ENCODE data around the gene PAX8. TPM values are rescaled to one million over a fixed set of nuclear protein-coding genes. Genes with fewer than 3 reads are reported as not detected.

The PAX8 gene
- total RNA-seq, 1 experiment from 2014 or later = 2.4 TPM

DNA sequence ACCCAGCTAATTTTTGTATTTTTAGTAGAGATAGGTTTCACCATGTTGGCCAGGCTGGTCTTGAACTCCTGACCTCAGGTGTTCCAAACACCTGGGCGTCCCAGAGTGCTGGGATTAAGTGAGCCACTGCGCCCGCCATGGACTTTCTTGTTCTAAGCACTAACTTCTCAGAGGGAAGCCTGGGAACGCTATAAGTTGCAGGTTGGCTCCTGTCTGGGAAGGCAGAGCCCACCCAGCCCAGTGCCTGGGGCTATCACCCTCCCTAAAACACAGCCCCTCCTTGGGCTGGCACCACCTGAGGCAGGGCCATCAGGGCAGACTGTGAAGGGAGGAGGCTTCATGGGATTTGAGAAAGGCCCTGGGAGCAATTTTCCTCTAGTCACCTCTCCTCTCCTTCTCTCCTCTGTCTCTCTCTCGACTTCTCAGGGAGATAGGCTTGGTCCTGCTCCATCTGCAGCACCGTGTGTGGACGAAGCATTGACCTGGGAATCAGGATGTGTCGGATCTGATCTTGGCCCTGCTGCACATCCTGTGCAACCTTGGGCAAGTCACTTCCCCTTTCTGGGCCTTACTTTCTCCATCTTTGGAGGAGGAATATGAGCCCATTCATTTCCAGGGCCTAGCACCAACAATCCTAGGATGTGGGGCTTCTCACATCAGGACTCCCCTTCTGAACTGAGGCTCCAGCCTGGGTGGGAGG lies 94.0 kb downstream of the PAX8 start:
- POLR2A ChIA-PET = no interaction called here
- intact Hi-C loops (cut with micrococcal nuclease) = no loop called here
- CTCF ChIA-PET = interaction anchor here (0.6 to 2.3 kb wide), 3 partner anchors 15 to 104 kb away, joined by 3 to 15 read pairs (median 4); no protein-coding TSS in a partner anchor
- BruUV-seq (replicated peaks) = no TSS peak
- Mint-ChIP-seq H3K36me3 (ENCODE audit: insufficient read depth, unreplicated experiment) (peaks cover 6% of the 10 kb centered on the region), H3K4me1 (ENCODE audit: insufficient read depth, unreplicated experiment) (no peaks in the 10 kb centered on the region), H3K4me3 (ENCODE audit: unreplicated experiment) (no peak overlapping the region), H3K27me3 (ENCODE audit: insufficient read depth, unreplicated experiment) (no peaks in the 10 kb centered on the region), H3K27ac (ENCODE audit: low read depth, unreplicated experiment) (no peak overlapping the region), H3K9me3 (ENCODE audit: unreplicated experiment) (no peaks in the 10 kb centered on the region)
- TF ChIP-seq CTCF (IDR thresholded peaks at IDR 0.05; ENCODE audit: unreplicated experiment) = no peak
- no peak for DNase-seq (ENCODE audit: unreplicated experiment)

DNA sequence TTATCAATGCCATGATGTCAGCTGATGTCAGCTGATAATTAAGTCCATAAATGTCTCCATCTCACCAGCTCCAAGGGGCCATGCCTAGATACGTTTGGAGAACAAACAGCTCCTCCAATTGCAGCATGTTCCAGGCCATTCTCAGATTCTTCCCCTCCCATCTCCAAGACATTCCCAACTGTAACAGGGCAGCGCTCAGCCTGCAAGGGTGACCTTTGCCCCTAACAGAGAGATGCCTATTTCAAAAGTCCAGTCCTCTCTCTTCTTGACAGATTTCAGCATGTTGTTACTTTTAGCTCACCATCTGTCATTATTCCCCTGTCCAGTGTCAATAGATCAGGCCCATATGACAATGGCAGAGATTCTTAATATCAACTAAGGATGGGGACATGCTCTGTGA lies 95.0 kb downstream of the PAX8 start:
- Mint-ChIP-seq H3K4me3 (ENCODE audit: unreplicated experiment) (no peak overlapping the region), H3K9me3 (ENCODE audit: unreplicated experiment) (no peaks in the 10 kb centered on the region), H3K36me3 (ENCODE audit: insufficient read depth, unreplicated experiment) (peaks cover 6% of the 10 kb centered on the region), H3K27me3 (ENCODE audit: insufficient read depth, unreplicated experiment) (no peaks in the 10 kb centered on the region), H3K4me1 (ENCODE audit: insufficient read depth, unreplicated experiment) (no peaks in the 10 kb centered on the region), H3K27ac (ENCODE audit: low read depth, unreplicated experiment) (no peak overlapping the region)
- BruUV-seq (replicated peaks) = no TSS peak
- ChIA-PET CTCF (interaction anchor here (0.8 to 2.3 kb wide), 4 partner anchors 16 to 206 kb away, joined by 3 to 15 read pairs (median 6); no protein-coding TSS in a partner anchor), POLR2A (interaction anchor here (2.1 kb wide), 1 partner anchor 15 kb away, joined by 8 read pairs; no protein-coding TSS in a partner anchor)
- no peak for DNase-seq (ENCODE audit: unreplicated experiment)
- no peak for TF ChIP-seq CTCF (IDR thresholded peaks at IDR 0.05; ENCODE audit: unreplicated experiment)
- intact Hi-C loops (cut with micrococcal nuclease) = no loop called here

DNA sequence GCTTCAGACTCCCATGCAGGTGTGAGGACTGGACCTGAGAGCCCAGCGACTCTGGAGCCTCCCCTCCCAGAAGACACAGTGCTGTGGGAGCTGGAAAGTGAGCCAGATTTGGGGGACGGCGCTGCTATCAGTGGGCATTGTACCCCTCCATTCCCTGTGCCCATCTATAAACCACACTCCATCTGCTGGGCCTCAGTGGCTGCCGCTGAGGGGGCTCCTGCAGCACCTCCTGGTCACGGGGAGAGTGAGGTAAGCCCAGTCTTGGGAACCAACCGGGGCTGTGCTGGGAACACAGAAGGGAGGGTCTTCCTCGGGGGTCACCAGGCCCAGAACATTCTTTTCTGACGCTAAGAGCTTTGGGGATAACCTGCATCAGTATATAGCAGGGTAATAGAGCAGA lies 95.5 kb downstream of the PAX8 start:
- BruUV-seq (replicated peaks) = no TSS peak
- Mint-ChIP-seq H3K27ac (ENCODE audit: low read depth, unreplicated experiment) (no peak overlapping the region), H3K36me3 (ENCODE audit: insufficient read depth, unreplicated experiment) (peaks cover 9% of the 10 kb centered on the region), H3K4me3 (ENCODE audit: unreplicated experiment) (no peak overlapping the region), H3K4me1 (ENCODE audit: insufficient read depth, unreplicated experiment) (no peaks in the 10 kb centered on the region), H3K9me3 (ENCODE audit: unreplicated experiment) (no peaks in the 10 kb centered on the region), H3K27me3 (ENCODE audit: insufficient read depth, unreplicated experiment) (no peaks in the 10 kb centered on the region)
- ChIA-PET POLR2A (interaction anchor here (2.1 kb wide), 1 partner anchor 16 kb away, joined by 8 read pairs; no protein-coding TSS in a partner anchor), CTCF (interaction anchor here (0.8 to 2.3 kb wide), 5 partner anchors 16 to 207 kb away, joined by 3 to 15 read pairs (median 4); no protein-coding TSS in a partner anchor)
- TF ChIP-seq CTCF (IDR thresholded peaks at IDR 0.05; ENCODE audit: unreplicated experiment) = no peak
- no peak for DNase-seq (ENCODE audit: unreplicated experiment)
- intact Hi-C loops (cut with micrococcal nuclease) = no loop called here

DNA sequence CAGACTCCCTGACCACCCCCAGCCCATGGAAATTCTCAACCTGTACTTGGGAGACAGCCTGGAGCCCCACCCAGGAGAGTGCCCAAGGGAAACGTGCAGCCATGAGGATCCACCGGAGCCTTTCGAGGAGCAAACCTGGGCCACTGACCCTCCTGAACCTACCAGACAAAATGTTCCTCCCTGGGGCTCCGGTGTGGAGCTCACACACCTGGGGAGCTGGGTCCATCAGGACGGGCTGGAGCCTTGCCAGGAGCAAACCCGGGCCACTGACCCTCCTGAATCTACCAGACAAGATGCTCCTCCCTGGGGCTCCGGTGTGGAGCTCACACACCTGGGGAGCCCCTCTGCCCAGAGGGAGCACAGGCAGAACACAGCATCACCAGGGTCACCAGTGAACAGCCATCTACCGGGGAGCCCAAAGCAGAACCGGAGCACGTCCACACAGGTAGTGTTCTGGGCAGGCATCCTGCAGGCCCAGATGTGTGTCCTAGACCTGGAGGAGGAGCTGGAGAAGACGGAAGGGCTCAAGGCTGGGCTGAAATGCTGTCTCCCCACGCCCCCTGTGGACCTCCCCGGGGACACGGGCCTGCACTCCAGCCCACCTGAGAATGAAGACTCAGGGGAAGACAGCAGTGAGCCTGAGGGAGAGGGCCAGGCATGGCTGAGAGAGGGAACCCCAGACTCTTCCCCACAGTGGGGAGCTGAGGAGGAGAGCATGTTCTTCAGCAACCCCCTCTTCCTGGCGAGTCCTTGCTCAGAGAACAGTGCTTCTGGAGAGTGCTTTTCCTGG lies 96.1 kb downstream of the PAX8 start:
- H3K4me3 Mint-ChIP-seq (ENCODE audit: unreplicated experiment) = no peak overlapping the region
- TF ChIP-seq CTCF (IDR thresholded peaks at IDR 0.05; ENCODE audit: unreplicated experiment) = no peak
- no peaks in the 10 kb centered on the region for H3K27me3 Mint-ChIP-seq (ENCODE audit: insufficient read depth, unreplicated experiment)
- H3K4me1 Mint-ChIP-seq (ENCODE audit: insufficient read depth, unreplicated experiment) = no peaks in the 10 kb centered on the region
- no peak overlapping the region for H3K27ac Mint-ChIP-seq (ENCODE audit: low read depth, unreplicated experiment)
- H3K36me3 Mint-ChIP-seq (ENCODE audit: insufficient read depth, unreplicated experiment) = peaks cover 10% of the 10 kb centered on the region
- CTCF ChIA-PET = interaction anchor here (0.6 to 2.3 kb wide), 5 partner anchors 17 to 208 kb away, joined by 3 to 15 read pairs (median 4); no protein-coding TSS in a partner anchor
- POLR2A ChIA-PET = interaction anchor here (2.1 kb wide), 1 partner anchor 17 kb away, joined by 8 read pairs; no protein-coding TSS in a partner anchor
- no peaks in the 10 kb centered on the region for H3K9me3 Mint-ChIP-seq (ENCODE audit: unreplicated experiment)
- no peak for DNase-seq (ENCODE audit: unreplicated experiment)
- no TSS peak for BruUV-seq (replicated peaks)
- intact Hi-C loops (cut with micrococcal nuclease) = no loop called here
